HG03280 (cell line): ENCODE results near the gene FTO.
"Not testable (repeated sequence)": the region's sequence is repeated elsewhere in the genome, so short reads cannot be mapped to it uniquely, and the experiment has no call there.

Experiments
- ATAC-seq: cut with Tn5 transposase; IDR thresholded peaks from one replicate; pipeline ENCODE4 v1.9.1; 2021; ENCODE audit warnings: mild to moderate bottlenecking, moderate library complexity; ENCODE audit not compliant: unreplicated experiment

The FTO gene

DNA sequence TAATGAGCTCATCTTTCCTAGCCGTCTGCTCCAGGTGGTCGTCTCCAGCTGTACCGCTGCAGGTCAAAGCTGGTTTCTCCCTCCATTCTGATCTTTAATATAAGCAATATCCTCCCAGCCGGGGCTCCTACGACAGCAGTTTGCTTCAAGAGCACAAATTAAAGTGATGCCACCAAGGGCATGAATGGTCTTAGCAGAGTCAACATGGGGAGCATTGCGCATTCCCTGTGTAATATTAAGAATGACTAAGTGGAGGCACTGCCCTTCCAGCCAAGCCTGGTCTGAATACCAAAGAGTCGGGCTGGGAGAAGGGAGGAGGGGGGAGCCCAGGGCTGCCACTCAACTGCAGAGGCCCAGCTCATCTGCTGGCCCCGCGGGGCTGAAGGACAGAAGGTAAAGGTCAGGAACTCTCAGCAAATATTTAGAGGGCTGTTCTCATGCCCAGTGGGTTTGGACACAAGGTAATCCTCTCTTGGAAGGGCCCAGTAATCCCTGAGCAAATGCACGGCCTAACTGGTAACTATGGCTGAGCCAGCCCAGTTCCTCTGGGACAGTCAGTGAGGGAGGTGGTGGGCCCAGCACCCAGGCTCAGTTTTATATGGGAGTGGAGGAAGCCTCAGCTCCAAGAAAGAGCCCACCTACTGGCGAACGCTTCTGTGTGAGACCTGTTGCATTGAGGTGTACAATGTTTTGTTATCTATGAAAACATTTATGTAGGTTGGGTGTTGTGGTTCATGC, 461.4 kb downstream of the FTO start:
- no peak for ATAC-seq

DNA sequence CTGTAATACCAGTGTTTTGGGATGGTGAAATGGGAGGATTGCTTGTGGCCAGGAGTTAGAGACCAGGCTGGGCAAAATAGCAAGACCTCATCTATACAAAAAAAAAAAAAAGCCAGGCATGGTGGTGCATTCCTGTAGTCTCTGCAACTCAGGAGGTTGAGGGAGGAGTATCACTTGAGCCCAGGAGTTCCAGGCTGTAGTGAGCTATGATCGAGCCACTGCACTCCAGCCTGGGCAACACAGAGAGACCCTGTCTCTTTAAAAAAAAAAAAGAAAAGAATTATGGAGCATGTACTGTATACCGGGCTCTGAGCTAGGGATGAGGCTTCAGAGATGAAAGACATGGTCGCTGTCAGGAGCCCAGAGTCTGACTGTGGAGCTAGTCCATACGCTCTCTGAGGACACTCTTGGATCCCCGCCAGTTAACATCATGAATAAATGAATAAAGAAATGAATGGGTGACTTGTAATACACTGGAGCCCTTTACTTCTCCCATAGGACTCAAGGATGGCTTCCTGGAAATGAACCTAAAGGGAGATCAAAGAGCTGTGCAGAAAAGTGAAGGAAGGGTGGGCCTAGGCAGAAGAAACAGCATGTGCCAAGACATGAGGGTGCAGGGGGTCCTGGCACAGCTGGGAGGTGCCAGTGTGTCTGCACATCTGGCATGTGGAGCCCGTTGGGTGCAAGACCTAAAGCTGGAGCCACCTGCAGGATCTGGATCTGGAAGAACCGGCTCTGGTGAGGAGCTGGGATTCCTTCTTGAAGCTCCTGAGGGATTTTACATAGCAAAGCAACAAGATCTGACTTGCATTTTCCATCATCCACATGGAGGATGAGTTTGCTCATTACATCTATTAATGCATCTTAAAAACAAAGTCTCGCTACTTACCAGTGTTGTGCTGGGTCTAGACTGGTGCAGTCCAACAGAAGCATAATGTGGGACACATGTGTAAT, 462.2 kb downstream of the FTO start:
- ATAC-seq = no peak

DNA sequence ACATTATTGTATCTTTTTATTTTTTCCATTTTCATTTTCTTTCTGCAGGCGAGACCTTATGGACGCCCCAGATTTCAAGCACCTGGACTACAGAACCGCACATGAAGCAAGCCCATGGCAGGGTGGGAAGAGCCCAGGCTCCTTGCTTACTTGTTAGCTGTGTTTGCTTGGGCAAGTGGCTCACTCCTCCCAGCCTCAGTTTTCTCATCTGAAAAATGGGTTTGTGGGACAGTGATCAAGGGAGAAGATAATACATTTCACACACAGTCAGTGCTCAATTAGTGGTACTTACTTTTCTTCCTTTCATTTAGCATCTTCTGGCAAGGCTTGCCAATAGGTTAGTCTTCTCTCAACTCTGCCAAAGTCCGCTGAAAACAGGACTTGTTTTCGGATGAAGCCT, 465.2 kb downstream of the FTO start:
- ATAC-seq = no peak

- no peak for ATAC-seq
Observed at GRCh38 chr16:54171626-54172537, 467.9 kb downstream of the FTO start.

DNA sequence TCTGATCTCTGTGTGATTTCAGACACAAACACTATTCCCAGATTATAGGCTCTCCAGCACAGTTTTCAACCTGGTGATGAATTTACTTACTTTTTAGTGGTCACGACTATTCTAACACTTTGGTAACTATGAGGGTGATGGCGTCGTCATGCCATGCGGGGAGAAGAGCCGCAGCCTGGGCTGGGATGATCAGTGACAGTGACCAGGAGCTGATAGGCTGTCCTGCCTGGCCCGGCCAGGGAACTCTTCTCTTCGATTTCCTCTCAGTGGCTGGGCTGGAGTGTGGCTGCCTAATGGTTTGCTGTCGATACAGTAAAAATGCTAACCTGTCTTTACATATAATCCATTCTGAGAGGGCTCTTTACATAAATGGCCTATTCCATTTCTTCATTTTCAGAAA, 469.5 kb downstream of the FTO start:
- ATAC-seq = no peak

DNA sequence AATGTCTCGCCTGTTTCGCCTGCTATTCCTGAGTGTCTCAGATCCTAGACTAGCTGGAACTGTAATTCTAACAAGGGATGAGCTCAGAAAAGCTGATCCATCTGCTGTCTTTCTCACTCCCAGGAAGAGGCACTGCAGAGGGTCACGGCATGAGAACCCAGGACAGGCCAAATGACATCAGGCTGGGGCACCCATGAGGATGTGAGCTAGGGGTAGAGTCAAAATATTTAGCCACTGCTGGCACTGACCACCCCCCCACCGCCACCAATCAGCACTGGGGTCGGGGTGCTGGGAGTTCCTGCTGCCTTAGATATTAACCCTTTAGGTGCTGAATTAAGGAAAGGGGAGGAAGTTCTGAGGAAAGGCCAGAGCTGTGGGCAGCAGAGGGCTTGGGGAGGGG, 470.2 kb downstream of the FTO start:
- no peak for ATAC-seq

- ATAC-seq = no peak
Observed at GRCh38 chr16:54174750-54175149, 470.8 kb downstream of the FTO start.

GRCh38 chr16:54175169-54175551, 471.2 kb downstream of the FTO start:
- ATAC-seq = no peak

DNA sequence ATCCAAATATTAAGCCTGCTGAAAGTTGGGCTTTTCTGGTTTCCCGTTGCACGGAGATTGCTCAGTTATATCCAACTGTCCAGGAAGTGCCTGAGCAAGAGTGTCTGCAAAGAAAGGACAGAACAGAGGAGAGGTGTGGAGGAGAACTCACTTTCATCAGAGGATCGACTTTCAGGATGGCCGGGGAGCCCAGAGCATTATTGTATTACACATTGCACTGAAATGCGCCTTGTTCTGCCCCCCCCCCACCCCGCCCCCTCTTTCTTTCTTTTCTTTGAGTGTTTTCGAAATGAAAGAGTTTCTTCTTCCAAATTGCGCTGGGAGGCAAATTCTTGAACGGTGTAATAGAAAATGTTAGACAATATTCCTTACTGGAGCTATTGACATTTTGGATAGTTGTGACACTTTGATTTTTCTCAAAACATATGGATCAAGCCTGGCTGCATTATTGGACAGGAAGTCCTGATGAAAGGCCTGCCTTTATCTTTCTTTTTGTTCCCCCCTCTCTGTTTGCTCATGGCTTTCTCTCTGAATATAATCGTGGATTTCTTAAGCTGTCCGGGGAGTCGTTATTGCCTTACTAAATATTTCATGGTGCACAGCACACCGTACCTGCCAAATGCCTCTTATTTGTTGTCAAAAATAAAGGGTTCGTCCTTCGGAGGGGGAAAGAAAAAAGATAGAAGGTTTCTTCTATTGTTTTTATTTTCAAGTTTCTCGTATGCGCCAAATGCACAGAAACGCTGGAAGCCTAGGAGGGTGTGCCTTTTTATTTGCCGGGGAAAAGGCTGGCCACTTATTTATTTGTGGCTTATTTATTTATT, 471.8 kb downstream of the FTO start:
- no peak for ATAC-seq

GRCh38 chr16:54176376-54176901, 472.5 kb downstream of the FTO start:
- ATAC-seq = no peak

DNA sequence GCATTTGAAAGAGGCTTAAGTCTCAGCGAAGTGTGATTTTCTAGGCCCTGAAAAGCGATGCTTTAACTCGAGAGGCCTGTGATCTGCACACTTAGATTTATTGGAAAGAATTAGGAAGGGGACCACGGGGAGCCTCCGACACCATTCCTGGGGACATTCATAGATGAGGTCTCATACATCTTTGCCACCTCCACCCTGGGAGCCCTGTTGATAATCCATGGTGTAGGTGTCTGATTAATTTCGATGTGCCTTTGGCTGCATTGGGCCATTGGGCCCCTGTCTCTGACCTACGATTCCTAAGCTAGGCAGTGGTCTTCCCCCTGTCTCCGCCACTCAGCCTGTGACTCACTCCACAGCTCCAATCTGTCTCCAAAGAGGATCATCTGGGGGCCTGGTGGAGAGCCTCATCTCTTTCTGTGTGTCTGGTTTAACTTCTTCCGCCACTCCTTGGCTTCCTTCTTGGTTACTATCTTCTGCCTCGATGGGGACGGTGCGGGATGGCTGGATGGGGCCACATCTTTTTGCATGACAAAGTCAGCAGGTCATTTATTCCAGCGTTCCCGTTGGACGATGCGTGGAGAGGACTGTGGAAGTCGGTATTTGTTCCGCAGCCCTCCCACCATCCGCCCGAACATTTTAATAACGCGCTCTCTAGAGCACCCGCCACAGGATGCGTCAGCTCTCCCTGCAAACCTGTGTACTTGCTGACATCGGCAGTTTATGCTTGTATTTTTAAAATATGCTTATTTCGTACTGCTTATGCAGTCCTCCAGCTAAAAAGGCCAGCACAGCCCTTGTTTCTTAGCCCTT, 473.3 kb downstream of the FTO start:
- no peak for ATAC-seq

DNA sequence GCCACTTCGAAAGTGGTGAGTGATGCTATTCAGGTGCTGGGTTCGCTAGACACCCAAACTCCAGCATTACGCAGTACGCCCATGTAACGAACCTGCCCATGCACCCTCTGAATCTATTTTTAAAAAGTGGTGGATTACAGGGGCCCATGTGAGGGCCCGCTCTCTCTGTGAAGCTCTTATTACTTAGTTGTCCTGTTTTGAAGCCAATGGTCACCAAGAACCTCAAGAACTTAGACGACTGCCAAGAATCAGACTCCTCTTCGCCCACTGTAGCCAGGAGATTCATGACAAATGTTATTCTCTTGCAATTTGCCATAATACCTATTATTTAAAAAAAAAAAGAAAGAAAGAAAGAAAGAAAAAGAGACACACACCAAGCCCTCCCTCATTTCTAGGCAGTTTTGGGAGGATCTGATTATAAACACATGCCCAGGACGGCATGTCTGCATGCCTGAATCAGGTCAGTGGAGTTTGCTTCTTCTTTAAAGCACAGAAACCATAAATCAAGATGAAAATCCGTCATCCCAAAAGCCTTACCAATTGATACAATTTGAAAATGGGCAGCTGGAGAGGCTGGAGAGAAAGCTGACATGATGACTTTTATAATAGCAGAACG, 474.0 kb downstream of the FTO start:
- ATAC-seq = no peak

- no peak for ATAC-seq
Observed at GRCh38 chr16:54178478-54178976, 474.6 kb downstream of the FTO start.

DNA sequence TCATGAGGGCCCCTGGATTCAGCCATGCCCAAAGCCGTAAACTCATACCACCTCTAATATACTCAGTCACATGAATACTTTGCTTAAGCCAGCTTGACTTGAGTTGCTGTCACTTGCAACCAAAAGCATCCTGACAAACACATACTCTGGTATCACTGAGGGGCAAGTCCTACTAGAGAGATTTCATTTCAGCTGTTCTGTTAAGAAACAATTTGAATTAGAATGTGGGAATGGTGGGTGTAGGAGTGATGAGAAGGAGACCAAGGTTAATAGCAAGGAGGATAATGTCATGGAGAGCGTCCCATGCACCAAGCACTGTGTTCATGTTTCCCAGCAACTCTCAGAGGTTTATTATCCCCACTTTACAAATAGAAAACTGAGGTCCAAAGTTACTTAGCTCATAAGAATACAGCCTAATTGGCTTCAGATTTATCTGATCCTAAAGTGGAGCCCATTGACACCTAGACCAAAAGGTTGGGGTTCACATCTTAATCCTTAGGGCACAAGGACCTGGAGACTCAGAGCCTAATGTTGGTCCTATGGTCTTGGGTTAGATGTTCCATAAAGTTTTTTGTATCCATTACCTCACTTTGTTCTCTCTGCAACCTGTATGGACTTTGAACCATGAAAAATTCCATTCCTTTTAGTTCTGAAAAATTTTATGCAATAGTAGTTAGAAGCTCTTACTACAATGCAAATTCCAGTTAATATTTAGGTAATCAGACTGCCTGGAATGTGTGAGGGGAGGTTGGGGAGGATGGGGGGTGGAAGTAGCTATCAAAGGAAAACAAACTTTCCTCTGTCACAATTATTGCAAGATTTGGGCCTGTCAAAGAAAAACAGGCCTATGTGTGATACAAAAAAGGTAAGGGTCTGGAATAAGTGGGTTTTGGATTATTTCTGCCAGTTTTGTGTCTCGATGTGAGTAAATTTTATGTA, 476.7 kb downstream of the FTO start:
- no peak for ATAC-seq

DNA sequence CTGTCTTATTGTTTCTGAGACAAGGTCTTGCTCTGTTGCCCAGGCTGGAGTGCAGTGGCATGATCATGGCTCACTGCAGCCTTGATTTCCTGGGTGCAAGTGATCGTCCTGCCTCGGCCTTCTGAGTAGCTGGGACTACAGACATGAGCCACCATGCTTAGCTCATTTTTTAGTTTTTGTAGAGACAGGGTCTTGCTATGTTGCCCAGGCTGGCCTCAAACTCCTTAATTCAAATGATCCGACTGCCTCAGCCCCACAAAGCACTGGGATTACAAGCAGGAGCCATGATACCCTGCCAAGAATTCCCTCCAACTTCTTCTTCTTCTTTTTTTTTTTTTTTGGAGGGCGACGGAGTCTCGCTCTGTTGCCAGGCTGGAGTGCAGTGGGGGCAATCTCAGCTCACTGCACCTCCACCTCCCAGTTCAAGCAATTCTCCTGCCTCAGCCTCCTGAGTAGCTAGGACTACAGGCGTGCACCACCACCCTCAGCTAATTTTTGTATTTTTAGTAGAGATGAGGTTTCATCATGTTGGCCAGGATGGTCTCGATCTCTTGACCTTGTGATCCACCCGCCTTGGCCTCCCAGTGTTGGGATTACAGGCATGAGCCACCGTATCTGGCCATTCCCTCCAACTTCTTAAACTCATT, 477.9 kb downstream of the FTO start:
- not testable (repeated sequence) for ATAC-seq

GRCh38 chr16:54185045-54185444, 481.1 kb downstream of the FTO start:
- ATAC-seq = no peak

DNA sequence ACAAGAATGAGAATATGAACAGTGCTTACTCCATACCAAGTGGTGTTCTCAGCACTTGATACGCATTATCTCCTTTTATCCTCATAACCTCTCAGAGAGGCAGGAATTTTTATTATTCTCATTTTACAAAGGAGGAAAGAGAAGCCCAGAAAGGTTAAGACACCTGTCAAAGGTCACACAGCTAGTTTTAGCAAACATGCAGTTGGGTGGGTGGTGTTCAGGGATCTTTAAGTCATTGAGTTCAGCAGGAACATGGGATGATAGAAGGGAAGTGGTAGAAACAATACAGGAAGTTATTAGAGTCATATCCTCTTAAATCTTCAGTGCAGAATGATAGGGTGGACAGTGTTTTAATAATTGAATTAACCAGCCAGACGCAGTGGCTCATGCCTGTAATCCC, 487.2 kb downstream of the FTO start:
- ATAC-seq = no peak
